Pons (tissue), 1 donor: ENCODE results near the gene TINCR.

Experiments
- DNase-seq: peaks from one replicate; pipeline ENCODE4 v3.0.0-alpha.2; 2016; ENCODE audit warnings: low spot score

Gene TINCR

GRCh38 chr19:5588906-5589676, 21.3 kb upstream of the TINCR start:
- DNase-seq = no peak

GRCh38 chr19:5588441-5588840, 20.7 kb upstream of the TINCR start:
- peak; percentile 24 for DNase-seq

- DNase-seq = no peak
Measured at GRCh38 chr19:5587661-5588060, 19.9 kb upstream of the TINCR start.

GRCh38 chr19:5587071-5587455, 19.3 kb upstream of the TINCR start:
- DNase-seq = no peak

- DNase-seq = peak; percentile 25
Measured at GRCh38 chr19:5586300-5587070, 18.7 kb upstream of the TINCR start.

- DNase-seq = no peak
Measured at GRCh38 chr19:5585461-5586299, 17.9 kb upstream of the TINCR start.

- DNase-seq = no peak
Measured at GRCh38 chr19:5580161-5580571, 12.4 kb upstream of the TINCR start.

- no peak for DNase-seq
Measured at GRCh38 chr19:5579697-5580096, 11.9 kb upstream of the TINCR start.

GRCh38 chr19:5579286-5579685, 11.5 kb upstream of the TINCR start:
- no peak for DNase-seq

GRCh38 chr19:5578097-5578846, 10.5 kb upstream of the TINCR start:
- DNase-seq = no peak

- DNase-seq = no peak
Measured at GRCh38 chr19:5575590-5575989, 7.8 kb upstream of the TINCR start.

- no peak for DNase-seq
Measured at GRCh38 chr19:5572556-5573286, 5.0 kb upstream of the TINCR start.

- no peak for DNase-seq
Measured at GRCh38 chr19:5571777-5572176, 4.0 kb upstream of the TINCR start.

- no peak for DNase-seq
Measured at GRCh38 chr19:5567970-5568407, 236 bp upstream of the TINCR start.

- no peak for DNase-seq
Measured at GRCh38 chr19:5564930-5565329, 2.8 kb downstream of the TINCR start.

- no peak for DNase-seq
Measured at GRCh38 chr19:5563935-5564612, 3.7 kb downstream of the TINCR start.

- no peak for DNase-seq
Measured at GRCh38 chr19:5563008-5563431, 4.7 kb downstream of the TINCR start.

- DNase-seq = no peak
Measured at GRCh38 chr19:5562280-5562679, 5.5 kb downstream of the TINCR start.

GRCh38 chr19:5561559-5561958, 6.2 kb downstream of the TINCR start:
- DNase-seq = no peak

- no peak for DNase-seq
Measured at GRCh38 chr19:5560156-5560555, 7.6 kb downstream of the TINCR start.

GRCh38 chr19:5559804-5560133, 8.0 kb downstream of the TINCR start:
- DNase-seq = no peak
